ENCODE results near the gene SERPINB6.
A peak's percentile ranks its signal among the peaks of the same experiment; 100 is the strongest.

- TF ChIP-seq MEF2A (IDR thresholded peaks at IDR 0.05; ENCODE audit: borderline replicate concordance, low read depth) (no peak), EP300 (IDR thresholded peaks at IDR 0.05; ENCODE audit: borderline replicate concordance in 1 of 2, low read depth in 1 of 2, low read length in 1 of 2) (no peak), CTCF (IDR thresholded peaks at IDR 0.05) (peak; percentile 100)
Observed at GRCh38 chr6:2952557-2953095, 18.7 kb downstream of the SERPINB6 start.

Measured in SK-N-SH (cell line).